ENCODE results near the gene ABHD4. TPM values are rescaled to one million over a fixed set of nuclear protein-coding genes. Genes with fewer than 3 reads are reported as not detected.
A peak's percentile ranks its signal among the peaks of the same experiment; 100 is the strongest.

ABHD4 gene
- total RNA-seq, 2 experiments from 2014 or later = 8.6 to 9.4 TPM

- intact Hi-C loops (cut with micrococcal nuclease) = loop anchor here (10.0 kb wide), 1 partner anchor 247 kb away; the partner anchor contains the start of gene MRPL52
- H3K4me1 Mint-ChIP-seq (ENCODE audit: low read depth) = peaks cover 57% of the 10 kb centered on the region
- H3K27me3 Mint-ChIP-seq = no peaks in the 10 kb centered on the region
- DNase-seq (no peak), ATAC-seq (peak; percentile 45)
- H3K36me3 Mint-ChIP-seq (ENCODE audit: low read depth) = peaks cover 58% of the 10 kb centered on the region
- no peak for TF ChIP-seq CTCF (IDR thresholded peaks at IDR 0.05)
- no peak overlapping the region for H3K4me3 Mint-ChIP-seq
- no peaks in the 10 kb centered on the region for H3K9me3 Mint-ChIP-seq
- POLR2A ChIA-PET = no interaction called here
- H3K27ac Mint-ChIP-seq = peak overlapping the region; percentile 1
- CTCF ChIA-PET = no interaction called here
Observed at GRCh38 chr14:22577334-22577908, 20.7 kb upstream of the ABHD4 start.

DNA sequence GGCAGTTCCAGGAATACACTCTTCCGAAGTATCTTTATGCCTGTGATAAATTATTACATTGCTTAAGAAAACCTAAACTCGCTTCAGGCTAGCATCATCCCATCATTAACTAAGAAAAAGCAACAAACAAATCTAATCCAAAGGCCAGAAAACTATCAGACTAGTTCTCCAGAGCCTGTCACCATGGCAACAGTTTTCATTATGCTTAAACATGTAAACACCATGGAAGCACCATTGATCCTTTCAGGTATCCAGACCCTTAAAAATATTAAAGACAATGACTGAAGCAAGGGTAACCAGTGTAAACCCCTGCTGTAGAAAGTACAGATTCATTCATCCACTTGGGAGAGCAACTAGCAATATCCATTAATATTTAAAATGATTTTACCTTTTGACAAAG is 18.9 kb upstream of the ABHD4 start:
- intact Hi-C loops (cut with micrococcal nuclease) = loop anchor here (10.0 kb wide), 1 partner anchor 246 kb away; the partner anchor contains the start of gene MRPL52
- POLR2A ChIA-PET = interaction anchor here (0.6 to 1.1 kb wide), 2 partner anchors 9 to 665 kb away, joined by 3 read pairs; partner anchors contain the start of gene DAD1
- ATAC-seq = no peak
- H3K9me3 Mint-ChIP-seq = no peaks in the 10 kb centered on the region
- peak overlapping the region; percentile 7 for H3K4me3 Mint-ChIP-seq
- peaks cover 58% of the 10 kb centered on the region for H3K4me1 Mint-ChIP-seq (ENCODE audit: low read depth)
- H3K36me3 Mint-ChIP-seq (ENCODE audit: low read depth) = peaks cover 57% of the 10 kb centered on the region
- no peak for TF ChIP-seq CTCF (IDR thresholded peaks at IDR 0.05)
- no peak for DNase-seq
- no peaks in the 10 kb centered on the region for H3K27me3 Mint-ChIP-seq
- peak overlapping the region; percentile 73 for H3K27ac Mint-ChIP-seq
- CTCF ChIA-PET = interaction anchor here (1.3 to 2.6 kb wide), 3 partner anchors 9 to 22 kb away, joined by 5 to 20 read pairs (median 6); partner anchors contain the start of gene DAD1

GRCh38 chr14:22579881-22580280 is 18.2 kb upstream of the ABHD4 start:
- H3K27ac Mint-ChIP-seq = no peak overlapping the region
- intact Hi-C loops (cut with micrococcal nuclease) = loop anchor here (10.0 kb wide), 2 partner anchors 135 to 245 kb away; partner anchors contain the start of gene MRPL52
- ChIA-PET POLR2A (interaction anchor here (0.6 kb wide), 1 partner anchor 9 kb away, joined by 3 read pairs; the partner anchor contains the start of gene DAD1), CTCF (interaction anchor here (2.3 to 2.6 kb wide), 2 partner anchors 9 to 10 kb away, joined by 6 to 20 read pairs; partner anchors contain the start of gene DAD1)
- peaks cover 62% of the 10 kb centered on the region for H3K4me1 Mint-ChIP-seq (ENCODE audit: low read depth)
- H3K36me3 Mint-ChIP-seq (ENCODE audit: low read depth) = peaks cover 57% of the 10 kb centered on the region
- no peaks in the 10 kb centered on the region for H3K9me3 Mint-ChIP-seq
- ATAC-seq (no peak), DNase-seq (no peak)
- no peak overlapping the region for H3K4me3 Mint-ChIP-seq
- no peak for TF ChIP-seq CTCF (IDR thresholded peaks at IDR 0.05)
- H3K27me3 Mint-ChIP-seq = no peaks in the 10 kb centered on the region

- intact Hi-C loops (cut with micrococcal nuclease) = loop anchor here (10.0 kb wide), 1 partner anchor 134 kb away; no protein-coding TSS in a partner anchor
- peaks cover 57% of the 10 kb centered on the region for H3K36me3 Mint-ChIP-seq (ENCODE audit: low read depth)
- no peaks in the 10 kb centered on the region for H3K9me3 Mint-ChIP-seq
Observed at GRCh38 chr14:22580625-22581024, 17.5 kb upstream of the ABHD4 start.

More at GRCh38 chr14:22580625-22581024, 17.5 kb upstream of the ABHD4 start:
- ChIA-PET POLR2A (no interaction called here), CTCF (interaction anchor here (2.3 to 2.6 kb wide), 2 partner anchors 8 to 10 kb away, joined by 6 to 20 read pairs; partner anchors contain the start of gene DAD1)
- ATAC-seq = no peak
- no peak overlapping the region for H3K4me3 Mint-ChIP-seq
- H3K4me1 Mint-ChIP-seq (ENCODE audit: low read depth) = peaks cover 69% of the 10 kb centered on the region
- H3K27me3 Mint-ChIP-seq = no peaks in the 10 kb centered on the region
- TF ChIP-seq CTCF (IDR thresholded peaks at IDR 0.05) = no peak
- DNase-seq = no peak
- H3K27ac Mint-ChIP-seq = no peak overlapping the region

All from activated CD8-positive, alpha-beta T cell treated with anti-CD3 and anti-CD28 coated beads for 36 hours (primary cell).